ENCODE data around the gene DNAJB13.

GRCh38 chr11:73921180-73921579 is 29.6 kb upstream of the DNAJB13 start:
- TF ChIP-seq POLR2A (IDR thresholded peaks at IDR 0.05; ENCODE audit: low read depth, low read length) (no peak), POLR2AphosphoS5 (IDR thresholded peaks at IDR 0.05; ENCODE audit: low read depth, low read length) (no peak), TAF1 (IDR thresholded peaks at IDR 0.05; ENCODE audit: low read depth, low read length) (no peak), POU2F2 (IDR thresholded peaks at IDR 0.05; ENCODE audit: low read depth, low read length) (no peak)

Measured in GM12891 (cell line).